Activated CD8-positive, alpha-beta memory T cell treated with anti-CD3 and anti-CD28 coated beads for 1 hour (primary cell): ENCODE data around the gene SLC24A3.

Source experiments
- DNase-seq, 2 donors: peaks; one replicate each; pipeline ENCODE4 v3.0.0-alpha.2; 2020; ENCODE audit warnings: low read depth in 1 of 2; ENCODE audit errors: extremely low read depth in 1 of 2

SLC24A3 gene

GRCh38 chr20:19416627-19417026 is 204.2 kb downstream of the SLC24A3 start:
- DNase-seq = no peak

- DNase-seq = no peak
Observed at GRCh38 chr20:19419396-19419795, 207.0 kb downstream of the SLC24A3 start.

GRCh38 chr20:19423097-19423899 is 210.9 kb downstream of the SLC24A3 start:
- DNase-seq = no peak

GRCh38 chr20:19423900-19424620 is 211.6 kb downstream of the SLC24A3 start:
- no peak for DNase-seq

- no peak for DNase-seq
Observed at GRCh38 chr20:19426356-19426755, 213.9 kb downstream of the SLC24A3 start.

- no peak for DNase-seq
Observed at GRCh38 chr20:19427480-19427879, 215.0 kb downstream of the SLC24A3 start.

- DNase-seq = no peak
Observed at GRCh38 chr20:19427913-19428312, 215.5 kb downstream of the SLC24A3 start.

- DNase-seq = no peak
Observed at GRCh38 chr20:19428324-19428723, 215.9 kb downstream of the SLC24A3 start.

- DNase-seq = no peak
Observed at GRCh38 chr20:19429538-19429937, 217.1 kb downstream of the SLC24A3 start.

- no peak for DNase-seq
Observed at GRCh38 chr20:19430641-19431315, 218.3 kb downstream of the SLC24A3 start.

GRCh38 chr20:19431316-19431700 is 218.9 kb downstream of the SLC24A3 start:
- DNase-seq = no peak

- DNase-seq = no peak
Observed at GRCh38 chr20:19431906-19432305, 219.5 kb downstream of the SLC24A3 start.

- DNase-seq = no peak
Observed at GRCh38 chr20:19433371-19434350, 221.2 kb downstream of the SLC24A3 start.

- no peak for DNase-seq
Observed at GRCh38 chr20:19435316-19435715, 222.9 kb downstream of the SLC24A3 start.

GRCh38 chr20:19435821-19436220 is 223.4 kb downstream of the SLC24A3 start:
- DNase-seq = no peak

GRCh38 chr20:19438488-19438887 is 226.0 kb downstream of the SLC24A3 start:
- no peak for DNase-seq

GRCh38 chr20:19440660-19441527 is 228.5 kb downstream of the SLC24A3 start:
- DNase-seq = no peak

- DNase-seq = no peak
Observed at GRCh38 chr20:19446246-19446645, 233.8 kb downstream of the SLC24A3 start.

GRCh38 chr20:19448632-19449031 is 236.2 kb downstream of the SLC24A3 start:
- DNase-seq = no peak

- no peak for DNase-seq
Observed at GRCh38 chr20:19449051-19449450, 236.6 kb downstream of the SLC24A3 start.
